GM18870 (cell line): ENCODE results near the gene DNASE1.

Experiments used
- ATAC-seq: cut with Tn5 transposase; IDR thresholded peaks from one replicate; pipeline ENCODE4 v1.9.1; 2021; ENCODE audit warnings: moderate library complexity; ENCODE audit not compliant: unreplicated experiment

The DNASE1 gene

GRCh38 chr16:3694051-3694450 lies 39.6 kb downstream of the DNASE1 start:
- no peak for ATAC-seq

- ATAC-seq: no peak
Observed at GRCh38 chr16:3695610-3696369, 41.3 kb downstream of the DNASE1 start.

- ATAC-seq: no peak
Observed at GRCh38 chr16:3696425-3697218, 42.1 kb downstream of the DNASE1 start.

GRCh38 chr16:3698941-3699340 lies 44.5 kb downstream of the DNASE1 start:
- ATAC-seq: no peak

- no peak for ATAC-seq
Observed at GRCh38 chr16:3701531-3701930, 47.0 kb downstream of the DNASE1 start.

- no peak for ATAC-seq
Observed at GRCh38 chr16:3702082-3702481, 47.6 kb downstream of the DNASE1 start.

GRCh38 chr16:3706253-3707012 lies 51.9 kb downstream of the DNASE1 start:
- ATAC-seq: no peak
